ENCODE measurements around the gene RALGPS1.

DNA sequence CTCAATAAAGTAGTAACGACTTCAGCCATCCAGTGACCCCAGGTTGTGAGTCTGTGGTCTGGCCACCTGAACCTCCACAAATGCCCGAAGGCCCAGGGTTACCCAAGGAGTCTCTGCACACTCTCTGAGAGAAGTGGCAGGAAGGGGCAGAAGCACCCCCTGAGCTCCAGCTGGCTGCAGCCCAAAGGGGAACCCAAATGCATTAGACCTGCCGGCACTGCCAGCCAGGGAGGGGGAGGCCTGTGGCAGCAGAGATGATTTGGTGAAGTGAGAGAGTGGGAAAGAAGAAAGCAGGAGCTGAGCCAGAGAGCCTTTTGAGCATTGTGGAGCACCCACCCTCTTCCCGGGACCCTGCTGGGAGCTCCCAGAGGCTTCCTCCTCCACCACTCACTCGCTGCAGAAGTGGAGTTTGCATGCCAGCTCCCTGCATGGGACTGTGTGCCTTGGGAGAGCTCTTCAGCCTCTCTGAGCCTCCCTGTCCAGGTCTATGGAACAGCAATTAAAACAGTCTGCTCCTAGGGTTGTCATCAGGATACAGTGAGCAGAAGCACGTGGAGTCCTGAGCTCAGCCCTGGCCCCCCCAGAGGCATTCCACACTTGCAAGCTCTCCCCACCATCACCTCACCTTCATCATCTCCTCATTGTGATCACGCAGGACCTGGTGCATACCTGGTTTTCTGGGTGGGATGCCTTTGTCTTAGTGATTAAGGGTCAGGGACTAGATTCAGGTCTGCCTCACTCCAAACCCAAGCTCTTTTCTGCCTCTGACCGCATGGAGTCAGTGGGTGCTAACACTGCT lies 221.7 kb downstream of the RALGPS1 start:
- no peak for TF ChIP-seq POLR2A (IDR thresholded peaks at IDR 0.05)
- TF ChIP-seq, protein P1, sequence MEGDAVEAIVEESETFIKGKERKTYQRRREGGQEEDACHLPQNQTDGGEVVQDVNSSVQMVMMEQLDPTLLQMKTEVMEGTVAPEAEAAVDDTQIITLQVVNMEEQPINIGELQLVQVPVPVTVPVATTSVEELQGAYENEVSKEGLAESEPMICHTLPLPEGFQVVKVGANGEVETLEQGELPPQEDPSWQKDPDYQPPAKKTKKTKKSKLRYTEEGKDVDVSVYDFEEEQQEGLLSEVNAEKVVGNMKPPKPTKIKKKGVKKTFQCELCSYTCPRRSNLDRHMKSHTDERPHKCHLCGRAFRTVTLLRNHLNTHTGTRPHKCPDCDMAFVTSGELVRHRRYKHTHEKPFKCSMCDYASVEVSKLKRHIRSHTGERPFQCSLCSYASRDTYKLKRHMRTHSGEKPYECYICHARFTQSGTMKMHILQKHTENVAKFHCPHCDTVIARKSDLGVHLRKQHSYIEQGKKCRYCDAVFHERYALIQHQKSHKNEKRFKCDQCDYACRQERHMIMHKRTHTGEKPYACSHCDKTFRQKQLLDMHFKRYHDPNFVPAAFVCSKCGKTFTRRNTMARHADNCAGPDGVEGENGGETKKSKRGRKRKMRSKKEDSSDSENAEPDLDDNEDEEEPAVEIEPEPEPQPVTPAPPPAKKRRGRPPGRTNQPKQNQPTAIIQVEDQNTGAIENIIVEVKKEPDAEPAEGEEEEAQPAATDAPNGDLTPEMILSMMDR (IDR thresholded peaks at IDR 0.05): no peak
